Kidney epithelial cell (primary cell): ENCODE data around the gene COX6B1. TPM values are rescaled to one million over a fixed set of nuclear protein-coding genes. Genes with fewer than 3 reads are reported as not detected.

Experiments
- DNase-seq: peaks from one replicate; pipeline ENCODE4 v3.0.0-alpha.2; 2010; ENCODE audit warnings: low read depth
- H3K27me3 ChIP-seq: 2 replicates; pipeline ENCODE4 v1.6.0; 2011; ENCODE audit warnings: low read length; ENCODE audit not compliant: control insufficient read depth, insufficient read depth
- H3K36me3 ChIP-seq: 2 replicates; pipeline ENCODE4 v1.5.1; 2011; ENCODE audit warnings: low read length; ENCODE audit not compliant: control insufficient read depth, insufficient read depth
- H3K4me3 ChIP-seq: 2 replicates; pipeline ENCODE4 v1.5.1; 2011; ENCODE audit warnings: low read depth, mild to moderate bottlenecking, control low read depth, low read length
- total RNA-seq: library from RNA; depleted of rRNA; stranded (reverse); fragments of >200 nt; gene quantifications from 2 replicates; pipeline ENCODE4 v1.2.3, GENCODE V29; 2015
- TF ChIP-seq, protein P1 (sequence below): IDR thresholded peaks from 2 replicates; pipeline ENCODE4 v1.5.1; 2011; ENCODE audit warnings: mild to moderate bottlenecking, moderate library complexity, low read length, control low read depth, inconsistent platforms; ENCODE audit not compliant: insufficient read depth, poor library complexity, severe bottlenecking

COX6B1 gene
- total RNA-seq, 1 donor from 2014 or later, result 569 TPM

DNA sequence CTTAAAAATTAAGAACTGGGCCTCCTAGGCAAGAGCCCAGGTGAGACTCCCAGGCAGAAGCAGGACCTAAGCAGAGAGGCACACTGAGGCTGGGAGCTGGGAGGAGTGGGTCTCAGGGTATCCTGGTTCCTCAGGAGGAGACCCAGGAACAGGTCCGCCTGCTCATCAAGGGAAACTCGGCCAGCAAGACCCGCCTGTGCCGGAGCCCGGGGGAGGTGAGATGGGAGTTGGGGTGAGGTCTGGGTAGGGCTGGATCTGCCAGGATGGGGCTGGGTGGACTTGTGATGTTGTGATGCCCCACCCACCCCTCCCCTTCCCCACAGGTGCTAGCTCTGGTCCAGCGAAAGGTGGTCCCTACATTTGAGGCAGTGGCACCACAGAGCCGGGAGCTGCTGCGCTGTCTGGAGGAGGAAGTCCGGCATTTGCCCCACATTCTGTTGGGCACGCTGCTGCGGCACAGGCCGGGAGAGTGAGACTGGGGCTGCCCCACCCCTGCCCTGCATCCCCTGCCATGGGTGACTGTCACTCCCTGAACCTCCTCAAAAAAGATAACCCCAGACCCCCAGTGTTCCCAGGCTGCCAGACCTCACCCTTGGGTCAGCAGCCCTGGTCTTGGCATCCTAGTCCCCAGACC lies 28.7 kb upstream of the COX6B1 start:
- no peaks in the 10 kb centered on the region for H3K36me3 ChIP-seq
- DNase-seq, result no peak
- H3K4me3 ChIP-seq, result no peak overlapping the region
- H3K27me3 ChIP-seq, result no peaks in the 10 kb centered on the region
- TF ChIP-seq, protein P1, sequence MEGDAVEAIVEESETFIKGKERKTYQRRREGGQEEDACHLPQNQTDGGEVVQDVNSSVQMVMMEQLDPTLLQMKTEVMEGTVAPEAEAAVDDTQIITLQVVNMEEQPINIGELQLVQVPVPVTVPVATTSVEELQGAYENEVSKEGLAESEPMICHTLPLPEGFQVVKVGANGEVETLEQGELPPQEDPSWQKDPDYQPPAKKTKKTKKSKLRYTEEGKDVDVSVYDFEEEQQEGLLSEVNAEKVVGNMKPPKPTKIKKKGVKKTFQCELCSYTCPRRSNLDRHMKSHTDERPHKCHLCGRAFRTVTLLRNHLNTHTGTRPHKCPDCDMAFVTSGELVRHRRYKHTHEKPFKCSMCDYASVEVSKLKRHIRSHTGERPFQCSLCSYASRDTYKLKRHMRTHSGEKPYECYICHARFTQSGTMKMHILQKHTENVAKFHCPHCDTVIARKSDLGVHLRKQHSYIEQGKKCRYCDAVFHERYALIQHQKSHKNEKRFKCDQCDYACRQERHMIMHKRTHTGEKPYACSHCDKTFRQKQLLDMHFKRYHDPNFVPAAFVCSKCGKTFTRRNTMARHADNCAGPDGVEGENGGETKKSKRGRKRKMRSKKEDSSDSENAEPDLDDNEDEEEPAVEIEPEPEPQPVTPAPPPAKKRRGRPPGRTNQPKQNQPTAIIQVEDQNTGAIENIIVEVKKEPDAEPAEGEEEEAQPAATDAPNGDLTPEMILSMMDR, result no peak

DNA sequence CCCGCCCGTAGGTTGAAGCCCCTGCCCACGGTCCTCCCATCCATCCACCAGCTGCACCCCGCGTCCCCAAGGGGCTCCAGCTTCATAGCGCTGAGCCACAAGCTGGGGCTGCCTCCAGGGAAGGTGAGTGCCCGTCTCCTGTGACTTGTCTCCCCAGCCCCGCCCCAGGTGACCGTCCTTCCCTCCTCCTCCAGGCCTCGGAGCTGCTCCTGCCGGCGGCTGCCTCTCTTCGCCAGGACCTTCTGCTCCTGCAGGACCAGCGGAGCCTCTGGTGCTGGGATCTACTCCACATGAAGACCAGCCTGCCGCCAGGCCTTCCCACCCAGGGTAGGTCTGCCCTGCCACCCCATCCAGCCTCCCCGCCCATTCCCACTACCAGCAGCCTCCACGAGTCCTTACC lies 28.1 kb upstream of the COX6B1 start:
- H3K36me3 ChIP-seq, result no peaks in the 10 kb centered on the region

DNA sequence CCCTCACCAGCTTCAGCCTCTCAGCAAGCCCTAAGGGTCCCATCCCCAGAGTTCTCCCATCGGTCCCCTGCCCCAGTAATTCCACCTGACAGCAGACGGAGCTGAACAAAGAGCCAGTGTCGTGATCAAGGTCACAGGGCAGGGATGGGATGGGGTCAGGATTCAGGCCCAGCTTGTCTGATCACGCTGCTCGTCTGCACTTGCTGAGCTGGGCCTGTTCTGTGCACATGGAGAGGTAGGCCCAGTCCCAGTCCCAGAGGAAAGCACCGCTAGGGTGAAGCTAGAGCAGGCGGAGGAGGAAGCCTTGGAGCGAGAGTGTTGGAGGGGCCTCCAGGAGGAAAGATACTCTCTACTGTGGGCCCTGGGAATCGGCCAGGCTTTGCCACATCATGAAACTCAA lies 26.4 kb upstream of the COX6B1 start:
- no peak overlapping the region for H3K4me3 ChIP-seq
- H3K27me3 ChIP-seq, result no peaks in the 10 kb centered on the region
- TF ChIP-seq, protein P1, result no peak
- no peaks in the 10 kb centered on the region for H3K36me3 ChIP-seq
- DNase-seq, result no peak

More for the DNA sequence above, 28.1 kb upstream of the COX6B1 start:
- TF ChIP-seq, protein P1, result no peak
- Histone ChIP-seq H3K27me3 (no peaks in the 10 kb centered on the region), H3K4me3 (no peak overlapping the region)
- no peak for DNase-seq

DNA sequence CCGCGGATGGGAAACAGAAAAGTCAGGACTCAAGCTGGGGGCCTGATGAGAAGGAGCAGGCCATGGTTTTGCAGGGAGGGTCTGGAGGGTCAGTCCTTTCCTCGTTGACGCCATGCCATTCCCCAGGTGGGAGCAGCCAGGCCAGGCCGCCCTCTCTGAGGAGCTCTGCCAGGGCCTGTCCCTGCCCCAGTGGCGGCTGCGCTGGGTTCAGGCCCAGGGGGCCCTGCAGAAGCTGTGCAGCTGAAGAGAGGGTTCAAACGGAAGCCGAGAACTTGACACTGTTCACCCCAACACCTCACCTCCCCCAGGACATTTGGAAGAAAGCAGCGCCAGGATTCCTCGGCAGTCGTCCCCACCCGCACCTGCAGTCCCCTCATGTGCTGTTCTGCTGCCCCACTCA lies 25.4 kb upstream of the COX6B1 start:
- H3K4me3 ChIP-seq, result no peak overlapping the region
- H3K27me3 ChIP-seq, result no peaks in the 10 kb centered on the region
- no peak for DNase-seq
- TF ChIP-seq, protein P1, result no peak
- no peaks in the 10 kb centered on the region for H3K36me3 ChIP-seq

DNA sequence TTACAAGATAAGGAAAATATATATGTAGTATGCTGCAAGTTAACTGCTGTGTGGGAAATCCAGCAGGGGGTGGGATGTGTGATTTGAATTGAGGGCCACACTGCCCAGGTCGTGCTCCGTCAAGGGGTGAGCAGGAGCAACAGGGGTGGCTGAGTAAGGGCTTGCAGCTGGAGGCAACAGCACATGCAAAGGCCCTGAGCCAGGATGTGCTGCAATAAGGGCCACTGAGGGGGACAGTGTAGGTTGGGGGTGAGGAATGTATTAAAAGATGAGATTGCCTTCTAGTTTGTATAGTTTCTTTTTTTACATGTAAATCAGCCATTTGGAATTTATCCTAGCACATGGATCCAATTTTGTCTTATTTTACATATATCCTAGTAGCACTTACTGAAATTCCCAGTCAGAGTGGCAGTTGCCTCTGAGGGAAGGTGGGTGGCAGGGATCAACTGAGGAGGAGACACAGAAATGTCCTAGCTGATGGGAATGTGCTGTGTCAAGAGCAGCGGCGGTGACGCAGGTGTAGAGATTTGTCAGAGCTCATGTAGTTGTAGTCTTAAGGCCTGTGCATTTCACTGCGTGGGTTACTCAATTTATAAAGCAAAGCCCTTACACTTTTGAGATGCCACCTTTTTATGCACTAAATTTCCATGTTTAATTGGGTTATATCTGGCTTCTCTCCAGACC lies 24.7 kb upstream of the COX6B1 start:
- DNase-seq, result no peak
- Histone ChIP-seq H3K4me3 (no peak overlapping the region), H3K36me3 (no peaks in the 10 kb centered on the region), H3K27me3 (no peaks in the 10 kb centered on the region)
- TF ChIP-seq, protein P1, result no peak

DNA sequence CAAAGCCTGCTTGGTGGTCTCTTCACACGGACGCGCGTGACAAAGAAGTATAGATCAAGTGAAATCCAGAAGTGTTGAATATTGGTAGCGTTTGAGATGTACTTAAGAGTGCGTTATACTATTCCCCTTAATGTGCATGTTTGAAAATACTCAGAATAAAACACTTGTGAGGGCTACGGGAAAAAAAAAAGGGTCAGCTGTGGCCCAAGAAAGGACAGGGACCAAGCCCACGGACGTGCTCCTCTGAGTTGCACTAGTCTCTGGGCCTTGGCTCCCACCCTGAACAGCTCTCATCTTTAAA lies 19.9 kb upstream of the COX6B1 start:
- Histone ChIP-seq H3K36me3 (peaks cover 3% of the 10 kb centered on the region), H3K27me3 (no peaks in the 10 kb centered on the region), H3K4me3 (peak overlapping the region; percentile 100)
- TF ChIP-seq, protein P1, result no peak
- no peak for DNase-seq
